Spleen (tissue), 7 donors: ENCODE results near the gene KIAA0040.

Experiments used
- CTCF ChIP-seq, 11 experiments: fragments of 200-600 bp in 7 of 11; fragments of 450-650 bp in 4 of 11; sonication (generic) in 4 of 11; IDR thresholded peaks in 8 of 11; conservative IDR thresholded peaks in 3 of 11; 1 replicate in 7 of 11; 2 replicates in 4 of 11; pipeline versions ENCODE4 v1.4.0 to v1.8.0; 2016 to 2021; ENCODE audit warnings: antibody characterized with exemption in 11 of 11, inconsistent platforms in 4 of 11, mild to moderate bottlenecking in 1 of 11
- POLR2A ChIP-seq, 3 donors: fragments of 450-650 bp; IDR thresholded peaks; one replicate each; pipeline ENCODE4 v1.5.1; 2017; ENCODE audit warnings: antibody characterized with exemption in 3 of 3, mild to moderate bottlenecking in 1 of 3
- POLR2AphosphoS5 ChIP-seq, 3 donors: sonication (generic); formaldehyde crosslinking; IDR thresholded peaks; one replicate each; pipeline ENCODE4 v1.5.1; 2017; ENCODE audit warnings: antibody characterized with exemption in 3 of 3
- donor health status: DM: no; HTN: no; CAD: no; lungs with moderate emphysema.
- donor health status: DM: no; HTN: no; CAD: no.
- donor health status: DM: no; HTN: no; CAD: no.

- TF ChIP-seq CTCF (IDR thresholded peaks at IDR 0.05 in 8 of 11, conservative IDR thresholded peaks at IDR 0.05 in 3 of 11) (no peak), POLR2AphosphoS5 (IDR thresholded peaks at IDR 0.05) (no peak), POLR2A (IDR thresholded peaks at IDR 0.05) (no peak)
Observed at GRCh38 chr1:175217721-175218531, 25.4 kb upstream of the KIAA0040 start.
